Activated CD4-positive, CD25-positive, alpha-beta regulatory T cell treated with anti-CD3 and anti-CD28 coated beads, Interleukin-2, amount 50 U/mL, for 72 hours (primary cell): Measurements from ENCODE around the gene SFXN1.

Experiments used
- DNase-seq: peaks from one replicate; pipeline ENCODE4 v3.0.0; 2021

SFXN1 gene

GRCh38 chr5:175544108-175544511, 65.8 kb downstream of the SFXN1 start:
- no peak for DNase-seq

DNA sequence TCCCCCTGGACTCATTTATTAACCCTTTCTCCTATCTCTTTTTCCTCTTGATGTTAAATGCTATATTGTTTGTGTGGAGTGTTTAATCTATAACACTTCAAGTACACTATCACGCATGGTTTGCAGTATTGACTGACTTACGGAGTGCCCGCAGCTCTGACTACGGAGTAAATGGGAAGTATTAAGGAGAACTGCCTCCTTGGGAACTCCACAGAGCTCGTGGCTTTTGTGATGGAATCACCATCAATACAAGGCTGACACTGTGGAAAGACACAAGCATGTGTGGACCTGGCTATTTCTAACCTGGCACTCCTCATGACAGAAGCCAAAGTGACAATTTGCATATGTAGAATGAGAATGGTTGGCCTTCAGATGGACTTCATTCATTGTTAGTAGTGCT, 66.2 kb downstream of the SFXN1 start:
- DNase-seq, result no peak

- DNase-seq, result no peak
Measured at GRCh38 chr5:175547842-175548241, 69.5 kb downstream of the SFXN1 start.

- DNase-seq, result no peak
Measured at GRCh38 chr5:175548626-175549311, 70.4 kb downstream of the SFXN1 start.

GRCh38 chr5:175550055-175550805, 71.9 kb downstream of the SFXN1 start:
- no peak for DNase-seq

GRCh38 chr5:175551266-175551665, 72.9 kb downstream of the SFXN1 start:
- no peak for DNase-seq

DNA sequence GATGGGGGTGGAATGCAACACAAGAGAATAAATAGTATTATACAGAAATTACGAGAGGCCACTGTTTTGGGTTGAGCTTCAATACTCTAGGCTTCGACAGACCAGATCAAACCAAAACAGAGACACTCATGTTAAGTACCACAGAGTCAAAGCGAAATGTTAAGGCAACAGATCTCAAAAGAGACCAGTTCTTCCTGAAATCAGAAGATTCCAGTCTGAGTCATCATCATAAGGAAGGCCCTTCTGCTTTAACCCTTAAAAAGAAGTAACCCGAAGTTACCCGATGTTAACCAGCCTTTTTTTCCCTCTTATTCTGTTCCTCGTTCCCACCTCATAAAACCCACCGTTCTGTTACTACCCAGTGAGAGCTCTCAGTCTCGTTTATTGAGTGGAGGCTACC, 75.9 kb downstream of the SFXN1 start:
- no peak for DNase-seq

DNA sequence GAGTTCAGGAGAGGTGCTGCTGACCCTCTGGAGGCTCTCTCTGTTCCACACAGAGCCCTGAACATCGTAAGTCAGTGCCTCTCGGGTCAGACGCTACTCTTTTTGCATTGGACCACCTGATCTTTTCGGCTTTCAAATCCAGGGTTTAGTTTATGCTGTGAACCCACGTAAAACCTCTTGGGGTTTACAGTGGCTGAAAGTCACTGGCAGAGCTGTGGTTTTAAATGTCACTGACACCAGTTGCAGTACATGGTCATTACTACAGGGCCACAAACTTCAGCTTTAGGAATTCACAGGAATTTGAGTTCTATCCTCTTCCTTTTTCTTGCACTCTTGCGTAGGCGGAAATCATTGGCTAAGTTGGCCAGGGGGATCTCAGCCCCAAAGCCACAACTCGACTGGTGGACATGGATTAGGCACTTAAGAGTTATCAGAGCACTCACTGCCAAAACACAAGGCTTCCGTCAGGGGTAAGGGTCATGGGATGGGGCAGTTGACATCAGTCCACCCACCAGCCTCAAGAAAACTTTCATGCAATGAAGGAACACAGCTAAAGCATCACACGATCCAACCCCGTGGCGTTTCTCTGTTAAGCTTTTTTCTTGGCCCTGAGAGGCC, 76.9 kb downstream of the SFXN1 start:
- DNase-seq, result no peak

- no peak for DNase-seq
Measured at GRCh38 chr5:175556794-175557193, 78.4 kb downstream of the SFXN1 start.

DNA sequence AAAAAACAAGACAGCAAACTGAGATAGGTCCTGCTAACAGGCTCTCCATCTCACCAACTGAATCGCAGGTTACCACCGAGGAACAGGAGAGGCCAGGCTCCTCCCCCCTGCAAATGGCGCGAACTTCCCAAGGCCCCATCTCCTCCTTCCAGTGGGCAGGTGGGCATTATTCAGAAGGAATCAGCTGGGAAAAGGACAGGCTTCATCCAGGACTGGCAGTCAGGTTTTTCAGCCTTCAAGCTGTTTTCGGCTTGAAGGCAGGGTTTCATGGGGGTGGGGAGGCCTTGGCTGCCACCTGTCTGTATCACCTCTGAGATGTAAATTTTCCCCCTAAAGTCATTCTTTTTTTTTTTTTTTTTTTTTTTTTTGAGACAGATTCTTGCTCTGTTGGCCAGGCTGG, 79.4 kb downstream of the SFXN1 start:
- DNase-seq, result no peak

DNA sequence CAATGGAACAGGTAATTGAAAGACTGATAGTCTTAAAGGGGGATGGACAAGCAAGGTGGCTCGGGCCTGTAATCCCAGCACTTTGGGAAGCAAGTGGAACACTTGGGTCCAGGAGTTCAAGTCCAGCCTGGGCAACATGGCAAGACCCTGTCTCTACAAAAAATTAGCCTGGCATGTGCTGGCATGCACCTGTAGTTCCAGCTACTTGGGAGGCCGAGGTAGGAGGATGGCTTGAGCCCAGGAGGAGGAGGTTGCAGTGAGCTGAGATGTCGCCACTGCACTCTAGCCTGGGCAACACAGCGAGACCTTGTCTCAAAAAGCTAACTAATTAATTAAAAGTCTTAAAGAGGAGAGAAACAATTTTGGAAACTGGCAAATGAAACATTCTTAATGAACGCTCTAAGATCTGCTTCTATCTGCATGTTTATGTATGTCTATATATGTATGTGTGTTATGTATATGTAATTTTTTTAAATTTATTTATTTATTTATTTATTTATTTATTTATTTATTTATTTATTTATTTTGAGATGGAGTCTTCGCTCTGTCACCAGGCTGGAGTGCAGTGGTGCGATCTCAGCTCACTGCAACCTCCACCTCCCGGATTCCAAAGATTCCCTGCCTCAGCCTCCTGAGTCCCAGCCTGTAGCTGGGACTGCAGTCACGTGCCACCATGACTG, 80.6 kb downstream of the SFXN1 start:
- DNase-seq, result no peak

GRCh38 chr5:175560011-175560410, 81.7 kb downstream of the SFXN1 start:
- DNase-seq, result no peak

- no peak for DNase-seq
Measured at GRCh38 chr5:175561085-175561484, 82.7 kb downstream of the SFXN1 start.

GRCh38 chr5:175564716-175565115, 86.4 kb downstream of the SFXN1 start:
- no peak for DNase-seq

DNA sequence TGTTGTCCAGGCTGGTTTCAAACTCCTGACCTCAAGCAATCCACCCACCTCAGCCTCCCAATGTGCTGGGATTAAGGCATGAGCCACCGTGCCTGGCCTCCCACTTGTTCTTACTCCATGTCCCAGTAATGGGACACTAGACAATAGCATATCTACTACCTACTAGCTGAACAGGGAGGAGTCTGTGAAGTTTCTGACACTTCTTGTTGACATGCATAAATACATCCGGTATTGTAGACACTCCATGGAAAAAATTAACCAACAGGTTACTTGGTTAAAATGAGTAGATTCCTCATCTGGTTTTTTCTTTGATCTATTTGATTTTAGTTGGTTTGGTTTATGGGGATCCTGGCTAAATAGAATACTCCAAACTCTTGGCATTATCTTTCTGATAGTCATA, 88.3 kb downstream of the SFXN1 start:
- no peak for DNase-seq

- DNase-seq, result no peak
Measured at GRCh38 chr5:175567954-175568353, 89.6 kb downstream of the SFXN1 start.

GRCh38 chr5:175569701-175570100, 91.3 kb downstream of the SFXN1 start:
- DNase-seq, result no peak

- no peak for DNase-seq
Measured at GRCh38 chr5:175572886-175573285, 94.5 kb downstream of the SFXN1 start.

DNA sequence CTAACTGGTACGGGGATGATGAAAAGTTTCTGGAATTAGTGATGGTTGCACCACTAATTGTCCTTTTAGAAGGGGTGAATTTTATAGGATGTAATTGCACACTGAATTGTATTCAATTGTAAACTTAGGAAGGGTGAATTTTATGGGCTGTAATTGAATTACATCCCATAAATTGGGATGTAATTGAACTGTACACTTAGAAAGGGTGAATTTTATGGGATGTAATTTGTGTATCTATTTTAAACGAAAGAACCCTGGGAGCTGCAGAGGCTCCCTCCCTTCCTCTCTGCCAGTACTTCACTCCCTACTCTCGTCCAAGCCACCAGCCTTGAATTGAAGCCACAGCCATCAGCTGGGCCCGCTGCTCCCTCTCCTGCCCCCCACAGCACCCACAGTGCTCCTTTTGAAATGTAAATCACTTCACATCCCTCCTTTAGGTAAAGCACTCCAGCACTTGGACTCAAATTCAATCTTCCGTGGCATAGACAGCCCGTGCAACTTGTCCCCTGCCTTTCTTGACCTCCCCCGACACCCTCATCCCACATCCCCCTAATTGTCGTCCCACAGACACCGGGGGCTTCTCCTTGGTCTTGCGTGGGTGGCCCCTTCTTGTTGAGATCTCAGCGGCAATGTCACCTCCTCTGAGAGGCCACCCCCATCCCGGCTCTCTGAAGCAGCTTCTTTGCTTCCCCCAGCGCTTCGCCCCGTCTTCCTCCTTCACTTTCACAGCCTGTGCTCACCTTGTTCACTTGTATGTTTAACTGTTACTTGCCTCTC, 95.3 kb downstream of the SFXN1 start:
- no peak for DNase-seq

DNA sequence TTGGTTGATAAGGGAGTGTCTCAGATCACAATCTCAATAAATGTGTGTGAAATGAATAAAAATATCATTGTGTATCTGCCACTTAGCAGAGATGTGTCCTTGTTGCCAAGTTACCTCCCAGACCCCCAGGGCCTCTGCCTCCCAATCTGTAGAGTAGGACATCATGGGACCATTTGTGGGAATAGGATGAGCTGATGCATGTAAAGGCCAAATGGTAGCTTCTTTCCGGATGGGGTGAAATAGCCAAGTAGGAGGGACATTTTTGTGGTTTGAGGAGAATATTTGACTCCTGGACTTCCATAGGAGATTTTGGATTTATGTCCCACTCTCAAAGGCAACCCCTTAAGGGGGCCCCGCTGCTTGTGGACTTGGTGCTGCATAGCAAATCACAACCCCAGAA, 96.9 kb downstream of the SFXN1 start:
- no peak for DNase-seq

- DNase-seq, result no peak
Measured at GRCh38 chr5:175576096-175576495, 97.7 kb downstream of the SFXN1 start.

- DNase-seq, result no peak
Measured at GRCh38 chr5:175576591-175576990, 98.2 kb downstream of the SFXN1 start.
